HG02943 (cell line): ENCODE results near the gene ZNF516.

Source experiments
- ATAC-seq: cut with Tn5 transposase; IDR thresholded peaks from one replicate; pipeline ENCODE4 v1.9.1; 2021; ENCODE audit warnings: mild to moderate bottlenecking, low read depth, moderate library complexity; ENCODE audit not compliant: unreplicated experiment

The ZNF516 gene

DNA sequence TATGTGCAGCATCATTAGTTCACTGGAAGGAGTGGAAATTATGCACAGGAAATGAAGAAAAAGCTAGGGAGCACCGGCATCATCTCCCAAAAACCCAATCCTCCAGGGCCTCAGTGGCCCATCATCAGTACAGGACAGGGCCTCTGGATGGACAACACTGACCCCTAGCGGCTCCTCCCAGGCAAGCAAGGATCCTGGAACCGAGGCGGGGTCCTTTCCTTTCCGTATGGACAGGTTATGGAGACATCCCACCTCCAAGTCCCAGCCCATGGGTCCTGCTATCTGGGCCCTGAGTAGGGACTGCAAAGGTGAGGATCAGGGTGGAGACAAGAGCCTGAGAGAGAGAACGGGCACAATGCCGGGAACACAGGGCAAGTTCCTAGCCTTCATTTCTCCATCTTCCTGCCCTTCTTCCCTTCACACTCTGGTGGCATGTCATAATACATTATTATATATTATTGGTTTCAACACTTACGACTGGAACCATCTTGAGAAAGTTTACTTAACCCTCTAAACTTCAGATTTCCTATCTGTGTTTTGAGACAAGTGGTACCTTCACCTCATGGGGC, 68.2 kb downstream of the ZNF516 start:
- ATAC-seq: no peak

DNA sequence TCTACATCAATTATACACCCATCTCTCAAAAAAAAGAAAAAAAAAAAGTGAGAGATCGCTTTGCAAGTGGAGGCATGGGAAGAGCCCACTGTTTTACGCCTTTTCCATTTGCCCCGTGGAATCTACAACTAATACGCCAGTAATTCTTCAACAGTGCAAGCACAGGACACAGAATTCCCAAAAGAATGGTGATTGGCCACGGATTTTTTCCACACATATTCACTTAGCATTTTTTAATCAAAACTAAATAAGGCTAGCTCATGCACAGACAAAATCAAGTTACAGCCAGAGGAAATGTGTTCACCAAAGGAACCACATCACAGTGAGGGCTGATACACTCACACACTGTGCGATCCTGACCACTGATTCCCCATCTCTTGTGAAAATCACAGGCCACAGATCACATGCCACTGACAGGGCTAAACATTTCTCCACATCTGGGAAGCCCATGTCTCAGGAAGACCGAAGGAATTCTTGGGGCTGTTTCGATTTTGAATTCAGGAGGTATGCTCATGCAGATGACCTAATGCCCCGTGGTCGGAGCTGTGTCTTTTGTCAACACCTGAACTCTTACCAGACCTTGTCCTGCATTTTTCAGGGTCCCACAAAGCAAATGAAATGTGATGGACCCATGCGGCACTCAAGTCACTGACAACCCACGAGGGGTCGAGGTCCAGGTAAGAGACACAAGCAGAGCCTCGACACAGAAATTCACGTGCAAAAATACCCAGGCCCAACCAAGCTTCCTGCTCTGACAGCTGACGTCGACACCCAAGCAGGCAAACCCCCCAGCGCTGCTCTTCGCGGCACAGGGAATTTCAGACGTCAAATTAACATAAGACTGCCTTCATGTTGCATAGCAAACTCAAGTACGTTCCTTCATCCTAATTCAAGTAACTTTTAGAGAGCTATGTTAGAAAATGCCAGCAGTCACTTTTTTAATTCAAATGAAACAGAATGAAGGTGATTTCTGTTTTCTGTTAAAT, 69.6 kb downstream of the ZNF516 start:
- no peak for ATAC-seq

DNA sequence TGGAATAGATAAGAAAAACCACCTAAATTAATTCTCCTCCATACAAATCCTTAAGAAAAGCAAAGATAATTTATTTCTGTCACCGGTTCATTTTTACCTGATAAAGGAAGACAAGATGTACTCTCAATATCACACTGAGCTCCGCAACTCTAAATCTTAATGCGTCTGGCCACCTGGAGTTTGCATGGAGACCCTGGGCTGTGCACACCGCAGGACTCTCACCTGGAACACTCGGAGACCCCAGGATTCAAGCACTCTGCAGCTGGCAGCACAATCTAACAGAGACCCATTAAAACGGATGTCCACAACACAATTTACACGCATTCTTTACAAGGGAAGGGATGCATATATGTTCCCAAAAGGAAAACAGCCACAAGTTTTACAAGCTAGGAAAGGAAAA, 72.2 kb downstream of the ZNF516 start:
- no peak for ATAC-seq

DNA sequence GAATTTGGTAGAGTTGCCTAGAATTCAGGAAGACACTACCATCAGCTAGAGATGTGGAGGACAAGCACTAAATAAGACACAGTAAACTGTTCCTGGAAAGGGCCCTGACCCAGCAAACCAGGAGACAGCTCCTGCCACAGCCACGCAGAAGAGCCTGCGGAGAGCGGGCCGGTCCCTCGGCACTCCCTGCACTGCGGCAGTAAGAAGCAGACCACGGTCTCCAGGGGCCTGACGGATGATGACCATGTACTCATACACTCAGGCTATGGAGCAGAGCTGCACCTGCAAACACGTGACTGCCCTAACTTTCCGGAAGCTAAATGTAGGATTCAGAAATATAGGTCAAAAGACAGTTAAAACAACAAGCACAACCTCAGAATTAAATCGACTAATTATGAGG, 72.9 kb downstream of the ZNF516 start:
- no peak for ATAC-seq

DNA sequence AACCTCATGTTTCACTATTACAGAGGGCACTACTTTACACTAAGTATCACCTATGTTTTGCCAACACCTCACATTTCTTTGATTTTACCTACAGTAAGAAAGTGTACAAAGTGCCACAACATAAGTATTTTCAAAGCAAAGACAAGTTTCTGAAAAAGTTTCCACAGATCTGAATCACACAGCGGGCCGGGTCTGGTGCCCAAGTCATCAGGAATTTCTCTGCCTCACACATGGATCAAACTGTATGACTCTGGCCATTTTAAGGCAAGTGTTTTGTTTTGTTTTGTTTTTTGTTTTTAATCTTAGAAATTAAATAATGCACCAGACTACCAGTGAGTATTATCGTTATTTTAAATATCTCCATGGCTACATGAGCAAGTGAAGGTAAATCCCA, 73.4 kb downstream of the ZNF516 start:
- no peak for ATAC-seq

DNA sequence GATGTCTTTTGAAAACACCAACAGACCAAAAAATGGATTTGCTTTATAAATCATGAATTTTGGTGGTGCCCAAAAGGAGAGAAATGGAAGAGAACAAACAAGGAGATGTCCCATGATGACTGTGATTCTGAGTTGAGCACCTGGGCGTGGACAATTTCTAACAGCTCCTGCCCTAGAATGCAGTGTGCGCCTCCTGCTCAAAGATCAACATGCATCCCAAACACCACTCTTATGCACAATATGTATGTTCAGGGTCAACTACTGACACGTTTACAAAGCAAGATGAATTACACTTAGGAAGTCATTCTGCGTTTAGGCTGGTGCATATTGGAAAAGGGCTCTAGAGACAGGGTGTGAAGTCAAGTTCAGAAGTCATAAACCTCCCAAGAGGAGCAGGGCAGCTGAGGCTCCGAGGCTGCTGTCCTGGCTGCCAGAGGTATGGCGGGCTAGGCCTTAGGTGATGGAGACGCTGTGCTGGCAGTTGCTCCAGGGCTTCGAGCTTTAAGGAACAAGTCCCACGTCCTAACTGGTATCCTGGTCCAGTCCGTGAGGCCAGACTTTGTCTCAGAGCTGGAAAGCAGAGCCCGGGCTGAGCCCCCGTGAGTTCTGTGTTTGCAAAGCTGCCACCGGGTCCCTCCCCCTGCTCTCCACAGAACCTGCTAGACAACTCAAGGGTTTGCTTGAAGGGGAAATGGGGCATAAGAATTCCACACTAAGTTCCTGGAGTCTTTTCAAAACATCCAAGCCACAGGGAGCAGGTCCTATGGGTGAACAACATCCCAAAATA, 74.0 kb downstream of the ZNF516 start:
- ATAC-seq: no peak

DNA sequence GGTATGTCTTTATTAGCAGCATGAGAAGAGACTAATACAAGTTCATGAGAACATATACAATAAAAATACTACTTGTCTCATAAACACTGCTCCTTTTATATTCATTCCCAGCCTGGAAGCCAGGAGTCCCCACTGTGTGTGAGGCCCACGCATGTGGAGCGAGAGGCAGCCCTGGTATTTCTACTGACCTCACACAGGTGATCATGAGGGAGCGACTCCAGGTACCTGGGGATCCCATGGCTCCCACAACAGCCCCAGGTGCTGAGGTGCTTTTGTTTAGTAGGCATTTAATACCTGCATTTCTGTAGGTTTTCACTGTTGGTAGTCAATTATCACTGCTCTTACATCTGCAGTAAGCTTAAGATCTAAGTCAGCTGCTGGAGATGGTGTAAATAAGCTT, 75.2 kb downstream of the ZNF516 start:
- no peak for ATAC-seq

DNA sequence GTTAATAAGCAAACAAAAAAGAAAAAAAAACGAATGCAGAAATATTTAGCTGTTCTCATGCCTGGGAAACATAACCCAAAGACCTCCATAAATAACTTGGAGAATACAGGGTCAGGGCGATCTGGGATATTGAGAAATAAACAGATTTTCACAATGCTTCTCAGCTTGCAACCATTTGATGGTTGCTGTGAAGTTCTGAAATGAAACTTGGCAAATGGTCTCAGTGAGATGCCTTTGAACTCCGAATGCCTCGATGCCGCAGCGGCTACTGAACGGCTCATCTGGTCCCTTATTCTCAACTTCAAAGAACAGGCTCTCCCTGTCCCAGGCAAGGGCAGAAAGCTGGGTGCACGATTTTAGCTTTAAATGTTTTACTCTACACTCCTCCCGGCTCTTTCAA, 78.1 kb downstream of the ZNF516 start:
- ATAC-seq: no peak

DNA sequence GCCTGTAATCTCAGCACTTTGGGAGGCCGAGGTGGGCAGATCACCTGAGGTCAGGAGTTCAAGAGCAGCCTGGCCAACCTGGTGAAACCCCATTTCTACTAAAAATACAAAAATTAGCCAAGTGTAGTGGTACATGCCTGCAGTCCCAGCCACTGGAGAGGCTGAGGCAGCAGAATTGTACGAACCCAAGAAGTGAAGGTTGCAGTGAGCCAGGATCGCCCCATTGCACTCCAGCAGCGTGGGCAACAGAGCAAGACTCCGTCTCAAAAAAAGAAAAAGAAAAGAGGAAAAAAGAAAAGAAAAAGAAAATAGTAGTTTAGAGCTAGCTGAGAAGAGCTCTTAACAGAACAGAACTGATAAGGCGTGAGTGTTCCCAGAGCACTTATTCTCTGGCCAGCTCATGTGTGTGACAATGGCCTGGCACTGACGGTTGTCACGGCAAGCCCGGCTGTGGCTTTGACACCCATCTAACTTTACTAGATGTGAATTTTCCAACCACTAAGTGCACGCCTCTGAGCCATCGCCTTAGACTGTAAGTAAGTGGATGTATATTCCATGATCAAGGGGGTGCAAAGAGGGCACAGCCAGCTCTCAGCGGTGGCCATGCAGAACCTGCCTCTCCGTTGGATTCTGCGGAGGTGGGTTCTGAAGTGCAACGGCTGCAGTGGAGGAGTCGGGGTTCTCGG, 80.0 kb downstream of the ZNF516 start:
- ATAC-seq: no peak

DNA sequence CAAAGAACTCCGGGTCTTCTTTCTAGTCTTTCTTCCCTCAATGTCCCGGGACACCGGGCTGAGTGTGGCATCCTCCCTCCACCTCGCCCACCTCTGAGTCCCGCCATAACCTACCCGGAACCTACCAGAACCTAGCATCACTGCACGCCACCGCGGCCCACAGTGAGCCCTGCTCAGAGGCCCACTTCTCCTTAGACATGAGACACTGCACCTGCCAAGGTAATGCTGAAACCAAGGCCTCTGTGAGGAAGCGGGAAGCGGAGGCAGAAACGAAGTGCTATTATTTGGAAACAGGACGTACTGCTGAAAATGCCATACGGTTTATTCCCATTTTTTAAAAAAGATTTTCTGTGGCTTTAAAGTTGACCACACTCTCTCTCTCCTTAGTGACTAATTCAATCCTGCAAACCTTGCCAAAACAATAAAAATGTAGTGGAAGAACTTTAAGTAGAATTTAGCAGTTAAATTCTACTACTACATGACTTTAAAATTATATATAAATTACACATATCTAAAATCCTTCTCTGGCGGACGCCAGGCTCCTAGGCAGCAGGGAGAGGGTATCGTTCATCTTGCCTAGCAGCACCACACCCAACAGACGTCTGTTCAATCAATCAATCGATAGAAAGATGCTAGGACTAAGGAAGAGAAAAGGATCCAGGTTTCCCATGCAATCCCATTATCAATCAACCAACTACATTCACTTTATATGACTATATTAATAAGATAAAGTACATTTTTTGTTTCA, 82.0 kb downstream of the ZNF516 start:
- no peak for ATAC-seq

DNA sequence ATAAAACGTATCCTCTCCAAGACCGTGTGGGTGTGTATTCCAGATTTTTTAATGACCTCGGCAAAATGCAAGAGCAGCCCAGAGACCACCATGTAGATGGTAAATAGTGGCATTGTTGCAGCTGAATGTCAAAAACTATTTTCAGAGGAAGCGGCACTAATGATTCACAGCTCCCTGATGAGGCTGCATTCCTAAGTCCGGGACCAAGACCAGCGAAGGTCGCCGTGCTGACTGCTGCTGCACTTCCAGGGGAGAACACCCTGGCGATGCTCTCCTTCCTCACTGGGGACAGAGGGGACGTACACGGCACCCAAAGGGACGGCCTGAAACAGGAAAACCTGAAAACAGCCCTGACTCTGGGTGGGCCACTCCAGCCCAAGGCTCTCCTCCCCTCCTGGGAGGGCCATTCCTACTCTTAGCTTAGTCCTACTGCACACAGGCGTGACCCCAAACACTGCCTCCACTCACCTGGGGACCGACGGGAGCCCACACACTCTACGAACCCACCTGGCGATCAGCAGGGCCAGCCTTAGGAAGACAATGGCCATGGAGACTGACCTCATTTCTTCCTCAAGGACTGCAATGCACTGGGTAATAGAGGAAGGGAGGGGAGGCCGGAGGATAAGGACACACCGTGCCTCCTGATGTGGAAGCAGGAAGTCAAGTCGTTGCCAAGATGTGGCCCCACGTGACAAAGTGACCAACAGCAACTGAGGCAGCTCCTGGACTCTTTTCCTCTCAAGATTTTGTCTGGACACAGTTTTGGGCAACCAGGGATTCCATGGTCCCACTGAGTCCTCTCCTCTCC, 82.8 kb downstream of the ZNF516 start:
- ATAC-seq: no peak

DNA sequence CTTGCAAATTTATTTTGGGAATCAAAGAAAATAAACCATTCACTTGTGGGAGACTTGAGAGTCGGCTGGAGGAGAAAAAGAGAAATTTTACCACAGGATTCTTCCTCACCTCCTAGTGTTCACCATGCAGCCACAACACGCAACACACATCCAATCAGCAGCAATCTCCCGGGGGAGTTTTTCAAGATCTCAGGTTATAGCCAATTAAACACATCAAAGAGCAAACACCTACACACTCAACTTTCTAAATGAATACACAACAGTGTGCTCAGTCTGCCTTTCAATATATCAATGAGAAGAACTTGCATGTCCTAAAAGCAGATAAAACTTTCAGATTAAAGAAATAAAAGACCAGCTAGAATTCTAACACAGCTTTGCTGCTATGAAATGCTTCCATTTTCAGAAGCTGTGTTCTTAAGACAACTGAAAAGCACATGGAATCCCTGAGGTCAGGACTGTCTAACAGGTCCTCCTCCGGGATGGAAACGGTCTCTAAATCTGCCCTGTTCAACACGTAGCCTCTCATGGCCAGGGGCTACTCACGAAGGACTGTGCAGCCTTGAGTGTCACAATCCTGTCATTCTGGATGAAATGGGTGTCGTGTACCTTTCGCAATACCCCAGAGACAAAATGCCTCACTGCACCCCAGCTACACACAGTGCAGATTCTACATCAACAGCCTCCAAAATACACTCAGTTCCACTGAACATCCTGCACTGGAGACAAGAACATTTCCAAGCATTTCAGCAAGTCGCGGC, 84.2 kb downstream of the ZNF516 start:
- ATAC-seq: no peak

DNA sequence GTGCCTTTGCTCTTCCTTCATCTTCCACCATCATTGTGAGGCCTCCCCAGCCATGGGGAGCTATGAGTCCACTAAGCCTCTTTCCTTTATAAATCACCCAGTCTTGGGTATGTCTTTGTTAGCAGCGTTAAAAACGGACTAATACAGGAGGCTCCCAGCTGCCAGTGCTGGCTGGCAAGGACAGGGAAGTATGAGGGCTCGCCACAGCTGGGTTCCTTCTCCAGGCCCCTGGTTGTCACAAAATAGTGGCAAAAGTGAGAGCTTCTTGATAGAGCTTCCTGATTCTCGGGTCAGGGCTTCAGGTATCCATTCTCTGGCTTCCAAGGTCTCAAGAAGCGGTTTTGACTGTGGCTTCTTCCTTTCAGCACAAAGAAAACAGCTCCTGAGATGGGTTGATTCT, 85.0 kb downstream of the ZNF516 start:
- ATAC-seq: no peak

DNA sequence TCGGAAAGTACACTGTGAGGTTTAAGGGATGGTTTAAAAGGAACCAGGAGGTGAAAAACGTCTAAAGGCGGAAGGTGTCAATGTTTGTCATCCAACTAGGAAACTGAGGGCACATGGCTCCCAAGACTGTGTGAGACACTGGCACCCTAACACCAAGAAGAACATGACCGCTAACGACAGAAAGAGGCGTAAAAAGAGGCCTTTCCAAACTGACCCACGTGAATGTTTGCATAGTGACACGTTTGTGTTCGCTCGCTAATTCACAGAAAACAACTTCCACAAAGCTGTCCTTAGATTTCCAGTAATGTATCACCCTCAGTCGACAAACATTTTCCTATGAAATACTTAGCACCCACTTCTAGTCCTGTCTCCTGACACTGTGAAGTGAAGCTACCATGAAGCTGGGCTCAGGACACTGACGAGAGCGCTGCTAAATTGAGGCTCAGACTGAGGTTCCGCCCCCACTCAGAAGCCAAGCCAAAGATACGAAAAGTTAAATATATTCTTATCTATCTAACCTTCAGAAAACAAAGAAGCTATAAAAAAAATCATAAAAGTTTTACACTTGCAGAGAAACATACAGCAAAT, 86.5 kb downstream of the ZNF516 start:
- ATAC-seq: no peak

DNA sequence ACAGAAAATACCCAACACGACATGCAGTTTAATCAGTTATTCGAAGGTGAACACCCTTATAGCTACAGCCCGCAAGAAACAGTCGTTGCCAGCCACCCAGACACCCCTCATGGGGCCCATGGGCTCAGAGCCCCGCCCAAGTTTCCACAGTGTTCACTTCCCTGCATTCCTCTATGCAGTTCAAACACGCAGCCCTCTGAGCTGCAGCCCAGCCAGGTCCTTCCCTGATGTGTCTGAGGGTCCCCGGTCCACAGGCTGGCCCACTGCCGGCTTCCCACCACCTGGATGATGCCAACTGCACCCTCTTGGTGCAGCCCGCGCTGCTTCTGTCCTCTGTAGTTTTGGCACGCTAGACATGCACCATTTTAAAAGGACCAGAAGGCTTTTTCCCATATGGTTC, 87.4 kb downstream of the ZNF516 start:
- no peak for ATAC-seq

DNA sequence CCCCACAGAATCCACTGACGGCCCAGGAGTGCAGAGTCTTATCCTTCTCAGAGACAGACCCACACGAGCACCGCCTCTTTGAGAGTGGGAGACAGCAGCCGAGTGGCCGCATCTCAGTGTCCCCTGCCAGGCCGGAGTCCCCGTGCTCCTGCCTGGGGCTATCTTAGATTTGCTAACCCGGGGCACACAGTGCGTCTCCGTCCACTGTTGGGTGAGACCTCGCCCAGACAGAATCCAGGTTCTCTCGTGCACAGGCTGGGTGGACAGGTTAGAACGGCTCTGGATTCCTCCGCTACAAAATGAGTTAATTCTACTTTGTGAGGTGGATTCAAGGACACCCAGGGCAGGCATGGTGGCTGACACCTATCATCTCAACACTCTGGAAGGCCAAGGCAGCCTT, 88.3 kb downstream of the ZNF516 start:
- no peak for ATAC-seq

DNA sequence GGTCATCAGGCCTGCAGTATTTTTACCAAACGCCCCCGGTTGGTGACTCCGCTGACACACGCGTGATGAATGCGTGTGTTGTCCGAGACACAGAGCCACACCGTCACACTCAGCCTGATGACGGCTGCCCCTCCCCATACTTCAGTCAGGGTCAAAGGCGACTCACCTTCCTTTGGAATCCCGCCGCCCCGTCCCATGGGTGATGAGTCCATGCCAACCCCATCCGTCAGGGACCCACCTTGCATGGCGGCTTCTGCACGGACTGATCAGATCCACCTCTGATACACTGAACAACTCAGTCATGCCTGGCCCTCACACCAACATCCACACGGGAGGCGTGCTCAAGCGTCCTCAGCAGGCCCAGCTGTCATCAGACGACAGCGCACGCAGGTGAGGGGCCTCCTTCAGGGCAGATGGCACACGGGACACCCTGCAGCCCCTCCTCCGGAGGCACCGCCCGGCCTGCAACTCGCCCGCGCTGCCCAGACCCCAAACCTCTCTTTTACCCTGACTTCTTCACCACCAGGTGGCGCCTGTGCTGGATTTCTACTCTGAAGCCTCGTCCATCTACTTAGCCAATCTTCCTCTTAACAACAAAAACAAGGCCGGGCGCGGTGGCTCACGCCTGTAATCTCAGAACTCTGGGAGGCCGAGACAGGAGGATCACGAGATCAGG, 89.2 kb downstream of the ZNF516 start:
- ATAC-seq: no peak

DNA sequence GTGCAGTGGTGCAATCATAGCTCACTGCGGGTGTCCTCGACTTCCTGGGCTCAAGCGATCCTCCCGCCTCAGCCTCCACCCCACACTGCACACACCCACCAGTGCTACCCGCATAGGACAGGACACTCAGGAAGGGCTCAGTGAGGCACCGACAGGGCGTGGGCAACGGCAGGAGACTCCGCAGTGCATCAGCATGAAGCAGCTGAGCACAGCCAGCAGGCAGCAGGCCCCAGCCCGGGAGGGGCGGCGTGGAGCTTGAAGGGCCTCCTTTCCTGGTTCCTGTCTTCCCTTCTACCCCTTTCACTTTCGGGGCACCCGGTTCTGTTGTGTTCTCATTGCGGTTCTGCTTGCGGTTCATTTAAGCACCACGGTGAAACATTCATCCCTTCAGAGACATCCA, 89.8 kb downstream of the ZNF516 start:
- no peak for ATAC-seq
